Subcutaneous adipose tissue (tissue), 4 donors: ENCODE data around the gene RFC3. TPM values are rescaled to one million over a fixed set of nuclear protein-coding genes. Genes with fewer than 3 reads are reported as not detected.

Experiments
- total RNA-seq, 4 donors: library from RNA; depleted of rRNA; stranded (reverse); fragments of >200 nt; gene quantifications; one replicate each; pipeline ENCODE4 v1.1.0, GENCODE V29; 2016
- TF ChIP-seq, protein P1 (sequence below): fragments of 450-650 bp; IDR thresholded peaks from one replicate; pipeline ENCODE4 v1.5.1; 2016; ENCODE audit warnings: low read depth, mild to moderate bottlenecking, control low read depth, antibody characterized with exemption, moderate library complexity

The RFC3 gene
- total RNA-seq, 4 donors from 2014 or later: 5.7 to 10.4 (median 8.0) TPM

DNA sequence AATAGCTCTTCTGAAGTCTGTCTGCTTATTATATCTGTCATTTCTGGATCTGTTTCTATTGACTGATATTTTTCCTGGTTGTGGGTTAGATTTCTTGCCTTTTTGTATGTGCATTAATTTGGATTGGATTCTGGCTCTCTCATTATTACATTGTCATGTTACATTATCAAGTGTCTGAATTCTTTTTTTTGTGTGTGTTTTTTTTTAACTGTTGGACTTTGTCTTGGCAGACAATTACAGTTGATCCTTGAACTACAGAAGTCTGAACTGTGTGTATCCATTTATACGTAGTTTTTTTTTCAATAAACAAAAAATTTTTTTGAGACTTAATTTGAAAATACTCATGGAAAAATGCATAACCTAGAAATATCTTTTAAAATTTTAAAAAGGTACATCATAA lies 22.5 kb downstream of the RFC3 start:
- TF ChIP-seq, protein P1, sequence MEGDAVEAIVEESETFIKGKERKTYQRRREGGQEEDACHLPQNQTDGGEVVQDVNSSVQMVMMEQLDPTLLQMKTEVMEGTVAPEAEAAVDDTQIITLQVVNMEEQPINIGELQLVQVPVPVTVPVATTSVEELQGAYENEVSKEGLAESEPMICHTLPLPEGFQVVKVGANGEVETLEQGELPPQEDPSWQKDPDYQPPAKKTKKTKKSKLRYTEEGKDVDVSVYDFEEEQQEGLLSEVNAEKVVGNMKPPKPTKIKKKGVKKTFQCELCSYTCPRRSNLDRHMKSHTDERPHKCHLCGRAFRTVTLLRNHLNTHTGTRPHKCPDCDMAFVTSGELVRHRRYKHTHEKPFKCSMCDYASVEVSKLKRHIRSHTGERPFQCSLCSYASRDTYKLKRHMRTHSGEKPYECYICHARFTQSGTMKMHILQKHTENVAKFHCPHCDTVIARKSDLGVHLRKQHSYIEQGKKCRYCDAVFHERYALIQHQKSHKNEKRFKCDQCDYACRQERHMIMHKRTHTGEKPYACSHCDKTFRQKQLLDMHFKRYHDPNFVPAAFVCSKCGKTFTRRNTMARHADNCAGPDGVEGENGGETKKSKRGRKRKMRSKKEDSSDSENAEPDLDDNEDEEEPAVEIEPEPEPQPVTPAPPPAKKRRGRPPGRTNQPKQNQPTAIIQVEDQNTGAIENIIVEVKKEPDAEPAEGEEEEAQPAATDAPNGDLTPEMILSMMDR: no peak

DNA sequence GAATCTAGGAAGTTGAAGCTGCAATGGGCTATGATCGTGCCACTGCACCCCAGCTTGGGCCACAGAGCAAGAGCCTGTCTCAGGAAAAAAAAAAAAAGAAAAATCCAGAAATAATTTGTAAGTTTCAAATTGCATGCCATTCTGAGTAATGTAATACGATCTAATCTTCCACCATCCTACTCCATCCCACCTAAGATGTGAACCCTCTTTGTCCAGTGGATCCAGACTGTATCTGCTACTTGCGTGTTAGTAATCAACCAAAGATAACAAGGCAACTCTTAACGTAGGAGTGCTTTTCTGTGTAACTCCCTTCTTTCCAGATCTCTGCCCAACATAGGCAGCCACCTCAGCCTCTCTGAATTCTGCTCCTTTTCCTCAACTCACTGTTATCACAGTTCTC lies 24.3 kb downstream of the RFC3 start:
- TF ChIP-seq, protein P1: no peak

DNA sequence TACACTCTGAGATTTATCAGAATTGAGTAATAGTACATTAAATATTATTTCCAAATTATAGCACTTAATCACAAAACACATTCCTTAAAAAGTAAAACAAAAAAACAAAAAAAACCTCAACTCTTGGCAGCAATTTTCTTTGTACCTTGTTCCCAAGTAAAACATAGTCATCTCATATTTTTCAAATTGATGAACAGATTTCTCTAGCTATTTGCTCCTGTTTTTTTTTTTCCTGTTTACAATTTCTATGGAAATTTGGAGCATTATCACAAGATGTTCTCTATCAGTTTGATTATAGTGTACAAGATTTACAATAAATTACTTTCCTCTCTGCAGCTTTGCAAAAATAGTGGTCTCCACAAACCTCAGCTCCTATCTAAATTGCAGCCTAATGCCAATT lies 25.0 kb downstream of the RFC3 start:
- TF ChIP-seq, protein P1: no peak

DNA sequence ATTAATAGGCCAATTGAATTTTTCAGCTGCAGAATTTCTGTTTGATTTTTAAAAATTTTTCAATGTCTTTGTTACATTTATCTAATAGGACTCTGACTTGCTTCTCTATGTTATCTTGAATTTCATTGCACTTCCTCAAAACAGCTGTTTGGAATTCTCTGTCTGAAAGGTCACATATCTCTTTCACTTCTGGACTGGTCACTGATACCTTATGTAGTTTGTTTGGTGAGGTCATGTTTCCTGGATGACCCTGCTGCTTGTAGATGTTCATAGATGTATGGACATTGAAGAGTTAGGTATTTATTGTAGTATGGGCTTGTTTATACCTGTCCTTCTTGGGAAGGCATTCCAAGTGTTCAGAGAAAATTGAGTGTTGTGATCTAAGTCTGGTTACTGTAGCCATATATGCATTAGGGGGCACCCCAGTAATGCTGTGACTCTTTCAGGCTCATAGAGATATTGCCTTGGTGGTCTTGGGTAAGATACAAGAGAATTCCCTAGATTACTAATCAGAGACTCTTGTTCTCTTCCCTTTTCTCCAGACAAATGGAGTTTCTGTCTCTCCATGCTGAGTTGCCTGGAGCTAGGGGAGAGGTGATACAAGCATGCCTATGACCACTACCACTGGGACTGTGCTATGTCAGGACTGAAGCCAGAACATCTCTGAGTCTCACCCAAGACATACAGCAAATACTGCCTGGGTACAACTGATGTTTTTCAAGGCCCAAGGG lies 27.8 kb downstream of the RFC3 start:
- TF ChIP-seq, protein P1: no peak

DNA sequence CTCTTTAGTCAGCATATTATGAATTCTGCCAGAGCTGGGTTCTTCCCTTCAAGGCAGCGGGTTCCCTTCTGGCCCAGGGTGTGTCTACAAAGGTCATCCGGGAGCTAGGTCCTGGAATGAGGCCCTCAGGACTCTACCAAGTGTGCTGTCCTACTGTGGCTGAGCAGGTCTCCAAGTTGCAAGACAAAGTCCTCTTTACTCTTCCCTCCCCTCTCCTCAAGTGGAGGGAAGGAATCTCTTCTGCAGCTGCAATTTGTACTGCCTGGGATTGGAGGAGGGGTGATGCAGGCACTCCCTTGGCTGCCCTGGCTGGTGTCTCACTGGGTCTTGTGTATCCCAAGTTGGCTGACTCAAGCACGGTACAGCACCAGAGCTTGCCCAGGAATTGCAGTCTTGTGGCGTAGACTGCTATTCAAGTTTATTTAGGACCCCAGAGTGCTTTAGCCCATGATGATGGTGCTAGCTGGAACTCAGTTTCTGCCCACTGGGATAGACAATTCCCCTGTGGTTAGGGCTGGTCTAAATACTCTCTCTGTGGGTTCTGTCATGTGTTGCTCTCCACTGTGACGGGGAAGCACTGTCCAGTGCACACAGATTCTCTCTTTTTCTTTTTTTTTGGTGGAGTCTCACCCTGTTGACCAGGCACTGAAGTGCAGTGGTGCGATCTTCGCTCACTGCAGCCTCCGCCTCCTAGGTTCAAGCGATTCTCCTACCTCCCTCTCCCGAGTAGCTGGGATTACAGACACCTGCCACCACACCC lies 28.5 kb downstream of the RFC3 start:
- TF ChIP-seq, protein P1: no peak

DNA sequence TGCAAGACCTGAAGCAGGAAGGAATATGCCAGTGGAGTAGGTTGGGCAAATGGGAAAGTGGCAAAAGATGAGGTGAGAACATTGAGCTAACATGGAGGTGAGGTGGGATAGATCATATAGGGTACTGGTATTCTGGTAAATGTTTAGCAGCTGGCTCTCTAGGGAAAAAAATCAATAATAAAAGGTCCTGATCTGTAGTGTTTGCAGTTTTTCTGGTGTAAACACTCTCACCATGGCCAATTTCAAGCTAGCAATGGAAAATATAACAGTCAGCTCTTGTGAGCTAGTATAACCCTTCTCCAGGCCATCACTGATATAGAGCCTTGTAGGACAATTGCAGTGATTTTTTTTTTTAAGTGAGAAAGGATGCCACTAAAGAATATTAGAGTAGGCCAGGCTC lies 31.3 kb downstream of the RFC3 start:
- TF ChIP-seq, protein P1: no peak

DNA sequence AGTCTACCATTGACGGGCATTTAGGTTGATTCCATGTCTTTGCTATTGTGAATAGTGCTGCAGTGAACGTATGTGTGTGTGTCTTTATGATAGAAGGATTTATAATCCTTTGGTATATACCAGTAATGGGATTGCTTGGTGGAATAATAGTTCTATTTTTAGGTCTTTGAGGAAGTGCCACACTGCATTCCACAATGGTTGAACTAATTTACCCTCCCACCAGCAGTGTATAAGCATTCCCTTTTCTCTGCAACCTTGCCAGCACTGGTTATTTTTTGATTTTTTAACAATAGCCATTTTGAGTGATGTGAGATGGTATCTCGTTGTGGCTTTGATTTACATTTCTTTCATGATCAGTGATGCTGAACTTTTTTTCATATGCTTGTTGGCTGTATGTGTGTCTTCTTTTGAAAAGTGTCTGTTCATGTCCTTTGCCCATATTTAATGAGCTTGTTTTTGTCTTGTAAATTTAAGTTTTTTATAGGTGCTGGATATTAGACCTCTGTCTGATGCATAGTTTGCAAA lies 37.5 kb downstream of the RFC3 start:
- TF ChIP-seq, protein P1: no peak
